GM18502 (cell line): ENCODE data around the gene MAP6.
A peak's percentile ranks its signal among the peaks of the same experiment; 100 is the strongest.
"Not testable (repeated sequence)": the region's sequence is repeated elsewhere in the genome, so short reads cannot be mapped to it uniquely, and the experiment has no call there.

ENCODE experiments used
- ATAC-seq: cut with Tn5 transposase; IDR thresholded peaks from one replicate; pipeline ENCODE4 v1.9.1; 2021; ENCODE audit warnings: mild to moderate bottlenecking; ENCODE audit not compliant: unreplicated experiment, poor library complexity

Gene MAP6

DNA sequence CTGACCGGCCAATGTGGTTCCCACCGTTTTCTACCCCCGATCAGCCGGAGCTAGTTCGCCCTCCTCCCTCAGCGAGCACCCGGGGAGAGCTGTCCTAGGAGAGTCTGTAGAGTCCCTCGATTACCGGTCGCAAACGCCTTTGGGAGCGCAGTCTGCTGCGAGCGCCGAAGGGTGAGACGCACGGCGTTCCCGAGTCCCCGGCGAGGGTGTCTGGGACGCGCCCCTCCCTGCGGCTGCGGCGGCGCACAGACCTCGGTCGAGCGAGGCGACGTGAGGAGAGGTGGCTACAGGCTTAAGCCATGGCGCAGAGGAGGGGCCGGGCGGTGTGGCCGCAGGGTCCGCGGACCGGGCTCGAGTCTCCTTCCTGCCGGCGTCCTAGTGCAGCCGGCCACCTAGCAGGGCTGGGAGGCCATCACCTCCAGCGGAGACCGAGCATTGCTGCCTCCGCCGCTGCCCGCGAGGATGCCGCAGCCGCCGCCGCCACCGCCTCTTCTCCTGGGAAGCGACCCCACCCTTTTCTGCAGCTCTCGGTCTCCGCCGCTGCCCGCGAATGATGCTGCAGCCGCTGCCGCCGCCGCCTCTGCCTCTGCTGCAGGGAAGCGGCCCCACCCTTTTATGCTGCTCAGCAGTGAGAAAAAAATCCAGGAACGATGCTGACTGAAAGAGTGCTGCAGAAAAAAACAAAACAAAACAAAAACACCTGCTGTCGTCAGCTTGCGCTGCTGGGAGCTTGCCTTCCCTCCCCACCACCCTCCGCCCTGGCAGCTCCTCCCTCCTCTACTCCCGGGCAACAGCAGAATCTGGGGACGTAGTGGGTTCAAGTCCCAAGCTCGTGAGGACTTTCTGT, at the start of gene MAP6:
TSS of gene MAP6 (minus strand) at position 588 of the 847 bp plus-strand sequence. CDS start 669 bp downstream, outside the sequence.
- ATAC-seq = no peak

GRCh38 chr11:75717608-75718418, 49.0 kb upstream of the MAP6 start, which contains the start of gene MOGAT2:
TSS of gene MOGAT2 (plus strand) at chr11:75717838. CDS start at chr11:75717889, 51 bp downstream.
- ATAC-seq = no peak

- no peak for ATAC-seq
Measured at GRCh38 chr11:75716659-75717058, 47.8 kb upstream of the MAP6 start.

- ATAC-seq = no peak
Measured at GRCh38 chr11:75715688-75716087, 46.9 kb upstream of the MAP6 start.

GRCh38 chr11:75714211-75714610, 45.4 kb upstream of the MAP6 start:
- ATAC-seq = no peak

DNA sequence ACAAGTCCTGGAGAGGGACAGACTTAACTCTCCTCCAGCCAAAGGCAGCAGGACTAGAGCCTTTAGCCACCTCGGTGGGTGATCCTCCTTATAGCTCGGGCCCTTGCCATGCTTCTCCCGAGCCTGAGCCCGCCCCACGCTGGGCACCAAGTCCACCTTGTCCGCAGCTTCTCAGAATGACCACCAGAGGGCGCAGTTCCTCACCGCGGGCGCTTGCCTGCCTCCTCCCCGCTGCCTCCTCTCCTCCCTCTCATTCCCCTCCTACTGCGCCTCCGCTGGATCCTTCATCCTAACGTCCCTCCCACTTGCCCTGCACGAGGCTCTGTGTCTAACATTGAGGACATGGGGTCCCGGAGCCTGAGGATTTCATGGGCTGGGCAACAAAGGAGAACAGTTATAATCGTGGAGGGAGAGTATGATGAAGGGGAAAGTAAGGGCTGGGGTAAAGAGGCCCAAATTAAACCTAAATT, 37.5 kb upstream of the MAP6 start:
- ATAC-seq = no peak

GRCh38 chr11:75705541-75705940, 36.7 kb upstream of the MAP6 start:
- no peak for ATAC-seq

DNA sequence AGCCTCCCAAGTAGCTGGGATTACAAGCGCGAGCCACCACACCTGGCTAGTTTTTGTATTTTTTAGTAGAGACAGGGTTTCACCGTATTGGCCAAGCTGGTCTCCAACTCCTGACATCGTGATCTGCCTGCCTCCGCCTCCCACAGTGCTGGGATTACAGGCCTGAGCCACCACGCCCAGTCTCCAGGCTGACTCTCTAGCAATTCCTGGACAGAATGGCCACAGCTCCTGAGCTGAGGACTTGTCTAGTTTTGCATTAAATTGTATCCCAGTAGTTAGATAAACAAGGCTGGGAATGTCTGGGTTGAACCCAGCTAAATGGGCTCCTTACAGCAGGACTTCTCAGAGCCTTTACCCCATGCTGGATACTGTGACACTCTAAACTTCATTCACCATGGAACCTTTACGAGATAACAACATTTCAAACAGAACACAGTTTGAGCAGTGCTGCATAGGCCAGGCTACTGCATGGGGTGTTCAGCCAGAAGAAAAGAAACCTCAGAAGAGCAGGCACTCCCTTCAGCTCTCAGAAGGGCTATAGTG, 34.9 kb upstream of the MAP6 start:
- ATAC-seq = no peak

- ATAC-seq = no peak
Measured at GRCh38 chr11:75700940-75701339, 32.1 kb upstream of the MAP6 start.

DNA sequence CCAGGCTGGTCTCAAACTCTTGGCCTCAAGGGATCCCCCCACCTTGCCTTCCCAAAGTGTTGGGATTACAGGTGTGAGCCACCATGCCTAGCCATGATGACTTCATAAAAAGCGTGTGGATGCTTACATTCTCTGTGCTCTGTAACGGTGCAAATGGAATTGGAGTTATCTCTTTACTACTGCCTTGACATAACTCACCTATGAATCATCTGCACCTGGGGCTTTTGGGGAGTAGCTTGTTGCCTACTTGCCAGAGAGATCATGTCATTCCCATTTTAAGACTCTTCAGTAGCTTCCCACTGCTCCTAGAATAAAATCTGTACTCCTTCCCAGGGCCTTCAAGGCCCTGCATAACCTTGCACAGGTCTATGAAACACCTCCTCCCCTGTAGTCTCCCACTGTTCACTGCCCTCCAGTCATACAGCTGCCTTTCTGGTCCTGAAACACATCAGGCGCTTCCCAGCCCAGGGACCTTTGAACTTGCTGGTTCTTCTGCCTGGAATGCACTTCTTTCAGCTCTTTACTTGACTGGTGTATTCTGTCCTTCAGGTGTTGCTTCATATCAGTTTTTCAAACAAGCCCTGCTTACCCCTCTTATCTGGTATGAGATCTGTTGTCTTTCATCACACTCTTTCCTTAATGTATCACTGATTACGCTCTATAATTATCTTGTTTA, 29.2 kb upstream of the MAP6 start:
- ATAC-seq = no peak

GRCh38 chr11:75691804-75692203, 23.0 kb upstream of the MAP6 start:
- ATAC-seq = no peak

DNA sequence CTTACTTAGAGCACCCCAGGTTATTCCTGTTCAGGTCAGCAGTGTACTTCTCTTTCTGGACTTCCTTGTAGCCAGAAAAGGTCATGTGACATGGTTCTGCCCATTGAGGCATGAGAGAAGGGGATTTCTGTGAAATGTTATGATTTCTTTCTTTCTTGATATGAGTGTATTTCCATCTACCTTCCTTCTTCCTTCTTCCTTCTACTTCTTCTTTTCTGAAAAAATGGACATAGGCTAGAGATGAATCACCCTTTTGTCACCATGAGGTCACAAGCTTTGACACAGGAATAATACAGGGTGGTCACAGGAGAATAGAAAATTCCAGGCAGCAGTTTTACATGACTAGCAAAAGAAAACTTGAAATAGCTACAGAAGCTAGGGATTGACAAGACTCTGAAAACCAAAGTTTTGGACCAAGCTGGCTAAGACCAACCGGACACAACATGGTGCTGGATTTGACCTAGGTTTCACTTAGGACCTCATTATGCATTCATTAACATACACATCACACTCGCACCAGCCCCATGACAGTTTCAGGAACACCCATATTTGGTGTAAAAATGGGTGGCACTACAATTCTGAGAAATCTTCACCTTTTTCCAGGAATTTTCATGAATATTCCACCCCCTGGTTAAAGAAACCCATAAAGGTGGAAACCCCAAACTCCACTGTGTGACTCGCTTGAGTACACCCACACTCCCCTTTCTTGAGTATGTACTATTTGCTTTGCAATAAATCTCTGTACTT, 21.2 kb upstream of the MAP6 start:
- peak; percentile 80 for ATAC-seq

- ATAC-seq = not testable (repeated sequence)
Measured at GRCh38 chr11:75683856-75684255, 15.0 kb upstream of the MAP6 start.

GRCh38 chr11:75679566-75679965, 10.7 kb upstream of the MAP6 start:
- no peak for ATAC-seq

DNA sequence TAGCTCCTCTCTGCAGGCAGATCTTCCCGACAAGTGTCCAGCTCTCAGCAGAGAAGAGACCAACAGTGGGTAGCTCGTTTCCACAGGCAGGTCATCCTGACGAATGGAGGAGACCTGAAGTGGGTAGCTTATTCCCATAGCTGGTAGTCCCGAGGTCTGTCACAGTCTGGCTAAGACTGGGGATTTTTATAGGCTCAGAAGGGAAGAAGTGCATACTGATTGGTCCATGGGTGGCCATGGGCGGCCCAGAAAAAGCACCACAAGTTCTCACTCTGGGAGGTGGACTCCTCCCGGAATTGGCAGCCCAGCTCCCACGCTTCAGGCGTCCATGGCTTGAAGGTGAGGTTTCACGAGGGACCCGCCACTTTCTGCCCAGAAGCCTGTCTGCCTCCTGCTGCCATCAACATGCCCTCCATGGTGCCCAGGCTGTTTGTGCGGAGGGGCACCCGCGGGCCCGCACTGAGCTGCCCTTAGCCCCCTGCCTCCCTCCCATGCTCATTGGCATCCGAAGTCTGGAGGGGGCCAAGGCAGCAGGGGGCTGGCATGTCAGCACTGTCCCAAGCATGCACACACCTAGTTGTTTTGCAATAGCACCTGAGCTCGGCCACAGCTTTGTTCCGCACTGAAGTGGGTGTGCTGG, 9.9 kb upstream of the MAP6 start:
- no peak for ATAC-seq

DNA sequence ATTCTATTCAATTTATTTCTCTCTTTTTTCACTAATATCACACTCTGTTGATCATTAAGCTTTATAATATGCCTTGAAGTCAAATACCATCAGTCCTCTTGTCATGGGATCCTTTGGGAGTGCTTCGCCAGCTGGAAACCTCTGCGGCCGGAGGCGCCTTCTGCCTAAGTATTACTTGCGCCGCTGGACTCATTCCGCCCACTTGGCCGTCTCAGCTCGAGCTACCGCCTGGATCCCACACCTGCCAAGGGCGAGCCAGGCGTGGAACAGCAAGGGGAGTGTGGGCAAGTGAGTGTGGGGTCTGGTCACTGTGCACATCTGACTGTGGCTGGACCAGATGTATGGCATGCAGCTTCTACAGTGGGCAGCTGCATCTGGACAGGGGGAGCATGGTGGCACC, 9.1 kb upstream of the MAP6 start:
- ATAC-seq = no peak

GRCh38 chr11:75677275-75677674, 8.4 kb upstream of the MAP6 start:
- no peak for ATAC-seq

DNA sequence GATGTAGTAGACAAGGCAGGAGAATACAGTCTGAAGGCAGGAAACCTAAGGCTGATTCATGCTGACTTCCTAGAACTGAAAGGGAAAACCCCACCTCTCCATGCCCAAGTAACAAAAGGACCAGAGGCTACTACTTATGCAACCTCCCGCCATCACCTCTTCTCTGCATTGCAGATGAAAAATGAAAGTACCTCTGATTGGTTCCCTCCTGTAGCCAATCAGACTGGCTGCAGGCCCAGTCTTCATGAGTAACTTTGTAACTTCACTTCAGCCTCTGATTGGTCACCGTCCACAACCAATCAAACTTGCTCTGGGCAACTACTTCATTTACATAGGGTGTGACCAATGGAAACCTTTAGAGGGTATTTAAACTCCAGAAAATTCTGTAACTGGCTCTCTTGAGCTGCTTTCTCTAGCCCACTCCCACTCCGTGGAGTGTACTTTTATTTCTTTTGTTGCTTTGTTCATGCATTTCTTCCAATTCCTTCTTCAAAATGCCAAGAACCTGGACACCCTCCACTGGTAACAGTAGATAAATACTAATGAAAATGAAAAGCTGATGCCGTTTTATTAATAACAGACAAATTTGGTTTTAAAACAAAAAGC, 5.2 kb upstream of the MAP6 start:
- no peak for ATAC-seq
